GM12878 (cell line): ENCODE results near the gene MX1.

Experiments
- ASH2L ChIP-seq: fragments of 300-600, 200-600 bp; sonication (generic); IDR thresholded peaks from 2 replicates; pipeline ENCODE4 v1.6.1; 2017; ENCODE audit warnings: low read depth, mild to moderate bottlenecking, borderline replicate concordance
- CTCF ChIP-seq, 3 experiments: IDR thresholded peaks in 2 of 3; conservative IDR thresholded peaks in 1 of 3; 2 replicates each; pipeline ENCODE4 v1.5.1; 2011; ENCODE audit warnings: low read depth in 3 of 3, low read length in 3 of 3, mild to moderate bottlenecking in 3 of 3, control low read depth in 2 of 3, moderate library complexity in 2 of 3, inconsistent platforms in 1 of 3, mixed read lengths in 1 of 3; ENCODE audit not compliant: control insufficient read depth in 2 of 3, insufficient read depth in 1 of 3; ENCODE audit errors: extremely low read depth in 1 of 3
- DPF2 ChIP-seq: fragments of 450-650 bp; IDR thresholded peaks from 2 replicates; pipeline ENCODE4 v1.6.1; 2017; ENCODE audit warnings: mild to moderate bottlenecking
- EZH2 ChIP-seq: IDR thresholded peaks from 2 replicates; pipeline ENCODE4 v1.6.1; 2012; ENCODE audit warnings: low read depth, mild to moderate bottlenecking, control low read depth, inconsistent platforms, low read length, borderline replicate concordance; ENCODE audit not compliant: control insufficient read depth
- SPI1 ChIP-seq: IDR thresholded peaks from 2 replicates; pipeline ENCODE4 v1.6.1; 2011; ENCODE audit warnings: low read depth, mild to moderate bottlenecking, low read length, moderate library complexity, borderline replicate concordance; ENCODE audit not compliant: insufficient read depth
- TBL1XR1 ChIP-seq: IDR thresholded peaks from 2 replicates; pipeline ENCODE4 v1.6.1; 2012; ENCODE audit warnings: low read depth, low read length, improper control_type of control experiment

GRCh38 chr21:41445465-41445862 lies 19.4 kb downstream of the MX1 start:
- TF ChIP-seq CTCF (IDR thresholded peaks at IDR 0.05 in 2 of 3, conservative IDR thresholded peaks at IDR 0.05 in 1 of 3; ENCODE audit: control insufficient read depth in 2 of 3, extremely low read depth in 1 of 3, insufficient read depth in 1 of 3, low read depth in 3 of 3, low read length in 3 of 3): no peak
- TF ChIP-seq EZH2: no peak
- no peak for TF ChIP-seq SPI1
- no peak for TF ChIP-seq ASH2L
- TF ChIP-seq TBL1XR1: no peak
- TF ChIP-seq DPF2: no peak
